MCF 10A (cell line): ENCODE measurements around the gene SYT3. TPM values are rescaled to one million over a fixed set of nuclear protein-coding genes. Genes with fewer than 3 reads are reported as not detected.

Experiments used
- BruUV-seq: library from RNA; stranded (reverse); fragments of 400-500 nt; replicated peaks from 2 replicates; lab custom pipeline; 2021; lab: Mats Ljungman, UMichigan
- CTCF ChIA-PET: fragments of 300-600 bp; sonication (Branson Sonifier 250); formaldehyde crosslinking; extraction: SDS; loops from one replicate; lab custom pipeline; 2021; ENCODE audit warnings: antibody characterized with exemption, inconsistent platforms; lab: Yijun Ruan, JAX
- POLR2A ChIA-PET: fragments of 300-600, 350-650 bp; sonication (Branson Sonifier 250); formaldehyde crosslinking; extraction: SDS; loops from one replicate; lab custom pipeline; 2020; ENCODE audit warnings: antibody characterized with exemption, inconsistent platforms; lab: Yijun Ruan, JAX
- DNase-seq: peaks from one replicate; pipeline ENCODE4 v3.0.0-alpha.2; 2018; ENCODE audit not compliant: unreplicated experiment
- H3K27ac Mint-ChIP-seq: one replicate; pipeline ENCODE4 v1.8.0; 2022; ENCODE audit warnings: mild to moderate bottlenecking, low read depth, mixed read lengths; ENCODE audit not compliant: unreplicated experiment
- H3K27me3 Mint-ChIP-seq: one replicate; pipeline ENCODE4 v1.8.0; 2022; ENCODE audit warnings: mixed read lengths; ENCODE audit not compliant: insufficient read depth, unreplicated experiment
- H3K36me3 Mint-ChIP-seq: one replicate; pipeline ENCODE4 v1.8.0; 2022; ENCODE audit warnings: mild to moderate bottlenecking, moderate library complexity, mixed read lengths; ENCODE audit not compliant: insufficient read depth, unreplicated experiment
- H3K4me1 Mint-ChIP-seq: one replicate; pipeline ENCODE4 v1.8.0; 2022; ENCODE audit warnings: mixed read lengths; ENCODE audit not compliant: insufficient read depth, unreplicated experiment
- H3K4me3 Mint-ChIP-seq: one replicate; pipeline ENCODE4 v1.8.0; 2022; ENCODE audit warnings: mild to moderate bottlenecking, moderate library complexity, mixed read lengths; ENCODE audit not compliant: unreplicated experiment
- H3K9me3 Mint-ChIP-seq: one replicate; pipeline ENCODE4 v1.8.0; 2022; ENCODE audit warnings: mixed read lengths; ENCODE audit not compliant: unreplicated experiment
- intact Hi-C: fragments of 100-400 bp; cut with micrococcal nuclease; formaldehyde crosslinking; loops from 2 replicates; pipeline ENCODE4 v1.14.1; 2022
- total RNA-seq: library from RNA; stranded (reverse); gene quantifications from 2 replicates; pipeline ENCODE4 v1.2.3, GENCODE V29; 2022
- TF ChIP-seq, protein P1 (sequence below): fragments of 200-600 bp; IDR thresholded peaks from one replicate; pipeline ENCODE4 v1.8.0; 2022; ENCODE audit warnings: antibody characterized with exemption, mild to moderate bottlenecking; ENCODE audit not compliant: unreplicated experiment

SYT3 gene
- total RNA-seq, 1 experiment from 2014 or later: not detected

DNA sequence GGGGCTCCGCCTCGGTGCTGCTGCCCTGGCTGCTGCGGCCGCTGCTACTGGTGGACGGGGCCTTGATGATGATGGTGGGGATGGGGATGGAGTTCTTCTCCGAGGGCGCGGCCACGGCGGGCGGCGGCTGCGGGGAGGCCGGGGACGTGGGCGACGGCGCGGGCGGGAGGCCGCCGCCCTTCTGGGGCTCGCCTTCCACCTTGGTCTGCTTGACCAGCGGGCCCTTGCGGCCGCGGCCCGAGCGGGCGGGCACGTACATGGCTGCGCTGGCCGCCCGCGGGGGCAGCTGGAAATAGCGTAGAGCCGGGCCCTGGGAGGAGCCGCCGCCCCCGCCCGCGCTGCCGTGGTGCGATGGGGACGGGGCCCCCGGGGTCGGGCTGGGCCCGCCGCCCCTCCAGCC lies 28.7 kb upstream of the SYT3 start:
- CTCF ChIA-PET: no interaction called here
- Mint-ChIP-seq H3K27ac (no peak overlapping the region), H3K36me3 (peaks cover 6% of the 10 kb centered on the region), H3K27me3 (peaks cover 17% of the 10 kb centered on the region), H3K9me3 (no peaks in the 10 kb centered on the region), H3K4me1 (no peaks in the 10 kb centered on the region), H3K4me3 (no peak overlapping the region)
- TF ChIP-seq, protein P1, sequence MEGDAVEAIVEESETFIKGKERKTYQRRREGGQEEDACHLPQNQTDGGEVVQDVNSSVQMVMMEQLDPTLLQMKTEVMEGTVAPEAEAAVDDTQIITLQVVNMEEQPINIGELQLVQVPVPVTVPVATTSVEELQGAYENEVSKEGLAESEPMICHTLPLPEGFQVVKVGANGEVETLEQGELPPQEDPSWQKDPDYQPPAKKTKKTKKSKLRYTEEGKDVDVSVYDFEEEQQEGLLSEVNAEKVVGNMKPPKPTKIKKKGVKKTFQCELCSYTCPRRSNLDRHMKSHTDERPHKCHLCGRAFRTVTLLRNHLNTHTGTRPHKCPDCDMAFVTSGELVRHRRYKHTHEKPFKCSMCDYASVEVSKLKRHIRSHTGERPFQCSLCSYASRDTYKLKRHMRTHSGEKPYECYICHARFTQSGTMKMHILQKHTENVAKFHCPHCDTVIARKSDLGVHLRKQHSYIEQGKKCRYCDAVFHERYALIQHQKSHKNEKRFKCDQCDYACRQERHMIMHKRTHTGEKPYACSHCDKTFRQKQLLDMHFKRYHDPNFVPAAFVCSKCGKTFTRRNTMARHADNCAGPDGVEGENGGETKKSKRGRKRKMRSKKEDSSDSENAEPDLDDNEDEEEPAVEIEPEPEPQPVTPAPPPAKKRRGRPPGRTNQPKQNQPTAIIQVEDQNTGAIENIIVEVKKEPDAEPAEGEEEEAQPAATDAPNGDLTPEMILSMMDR: no peak
- no peak for DNase-seq
- no TSS peak for BruUV-seq
- intact Hi-C loops: no loop called here
- POLR2A ChIA-PET: no interaction called here

GRCh38 chr19:50667759-50668231 lies 28.1 kb upstream of the SYT3 start:
- ChIA-PET CTCF (no interaction called here), POLR2A (no interaction called here)
- Mint-ChIP-seq H3K27me3 (peaks cover 17% of the 10 kb centered on the region), H3K4me1 (no peaks in the 10 kb centered on the region), H3K27ac (no peak overlapping the region), H3K36me3 (peaks cover 6% of the 10 kb centered on the region), H3K9me3 (peaks cover 6% of the 10 kb centered on the region), H3K4me3 (no peak overlapping the region)
- TF ChIP-seq, protein P1: no peak
- no peak for DNase-seq
- BruUV-seq: no TSS peak
- intact Hi-C loops: no loop called here

DNA sequence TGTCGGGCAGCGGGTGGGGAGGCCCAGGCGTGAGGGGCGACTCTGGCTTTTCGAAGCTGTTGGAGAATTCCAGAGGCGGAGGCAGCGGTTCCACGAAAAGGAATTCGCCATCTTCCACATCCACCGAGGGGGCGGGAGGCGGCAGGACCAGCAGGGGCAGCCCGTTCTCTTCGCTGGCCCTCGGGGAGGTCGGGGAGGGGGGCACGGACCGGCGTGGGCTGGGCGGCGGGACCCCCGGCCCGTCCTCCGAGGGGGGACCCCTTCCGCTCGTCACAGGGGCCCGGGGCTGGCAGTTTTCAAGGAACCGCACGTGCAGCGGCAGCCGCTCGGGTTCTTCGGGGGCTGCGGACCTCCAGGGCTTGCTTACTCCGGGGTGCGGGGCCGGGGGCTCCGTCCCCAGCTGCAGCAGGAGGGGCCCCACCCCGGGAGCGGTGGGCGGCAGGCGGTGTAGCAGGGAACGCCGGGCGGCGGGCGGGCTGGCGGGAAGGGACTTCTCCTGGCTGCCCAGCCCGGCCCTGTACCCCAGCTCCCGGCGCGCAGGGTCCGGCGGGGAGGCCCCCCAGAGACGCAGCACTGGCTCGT lies 27.6 kb upstream of the SYT3 start:
- Mint-ChIP-seq H3K4me1 (no peaks in the 10 kb centered on the region), H3K27ac (no peak overlapping the region), H3K9me3 (peaks cover 8% of the 10 kb centered on the region), H3K27me3 (peaks cover 17% of the 10 kb centered on the region), H3K36me3 (peaks cover 6% of the 10 kb centered on the region), H3K4me3 (no peak overlapping the region)
- DNase-seq: no peak
- ChIA-PET POLR2A (no interaction called here), CTCF (no interaction called here)
- intact Hi-C loops: no loop called here
- BruUV-seq: no TSS peak
- TF ChIP-seq, protein P1: no peak

- peaks cover 17% of the 10 kb centered on the region for H3K27me3 Mint-ChIP-seq
- no TSS peak for BruUV-seq
- no peak for DNase-seq
- H3K36me3 Mint-ChIP-seq: peaks cover 6% of the 10 kb centered on the region
- intact Hi-C loops: no loop called here
- H3K4me1 Mint-ChIP-seq: no peaks in the 10 kb centered on the region
- ChIA-PET CTCF (interaction anchor here (0.7 kb wide), 1 partner anchor 387 kb away, joined by 3 read pairs; no protein-coding TSS in a partner anchor), POLR2A (no interaction called here)
- TF ChIP-seq, protein P1: no peak
- H3K9me3 Mint-ChIP-seq: peaks cover 8% of the 10 kb centered on the region
- no peak overlapping the region for H3K27ac Mint-ChIP-seq
- H3K4me3 Mint-ChIP-seq: no peak overlapping the region
These were observed 26.9 kb upstream of the SYT3 start for GRCh38 chr19:50666346-50667176.
